Erythroblast (primary cell): ENCODE data around the gene DIP2C.
"Not testable (repeated sequence)": the region's sequence is repeated elsewhere in the genome, so short reads cannot be mapped to it uniquely, and the experiment has no call there.

Experiments
- DNase-seq, 2 experiments: peaks; one replicate each; lab custom pipeline; 2025; lab: John Stamatoyannopoulos, UW
- GATA1 ChIP-seq: IDR thresholded peaks from 2 replicates; pipeline ENCODE4 v1.6.1; 2011; ENCODE audit warnings: low read depth, mild to moderate bottlenecking, control low read depth, low read length, moderate library complexity
- POLR2A ChIP-seq: IDR thresholded peaks from 2 replicates; pipeline ENCODE4 v1.6.1; 2011; ENCODE audit warnings: mild to moderate bottlenecking, low read length

DIP2C gene

DNA sequence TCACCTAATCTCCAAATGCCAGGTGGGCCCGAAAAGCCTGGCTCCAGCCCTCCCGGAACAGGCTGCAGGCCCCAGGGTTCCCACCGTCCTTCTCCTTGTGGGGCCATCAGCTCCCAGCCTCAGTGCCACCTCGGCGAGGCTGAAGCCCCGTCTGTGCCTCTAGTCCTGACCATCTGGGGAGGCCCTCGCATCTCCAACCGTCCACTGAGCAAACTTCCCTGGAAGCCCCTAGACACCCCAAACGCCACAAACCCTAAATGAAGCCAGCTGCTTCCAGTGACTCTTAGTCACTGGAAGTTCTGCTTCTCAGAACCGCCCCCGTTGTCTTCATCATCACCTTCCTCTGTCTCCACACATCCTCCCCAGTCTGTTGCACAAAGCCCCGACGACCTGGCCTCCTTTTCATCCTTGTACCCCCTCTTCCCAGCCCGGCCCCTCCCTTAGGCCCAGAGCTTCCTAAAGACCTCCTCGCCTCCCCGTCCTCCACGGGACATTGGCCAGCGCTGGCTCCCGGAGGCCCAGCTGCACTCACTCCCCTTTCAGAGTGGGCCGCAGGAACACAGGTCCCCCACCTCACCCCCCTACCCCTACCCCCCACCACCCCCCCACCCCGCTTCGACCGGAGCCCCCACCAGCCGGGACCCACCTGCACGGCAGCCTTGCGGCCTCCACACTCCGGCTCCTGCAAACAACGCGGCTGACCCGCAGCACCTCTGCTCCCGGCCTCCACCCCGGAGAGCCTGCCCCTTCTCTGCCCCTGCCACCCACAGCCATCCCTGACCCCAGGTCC lies 1.1 kb upstream of the DIP2C start:
- TF ChIP-seq POLR2A (no peak), GATA1 (no peak)
- no peak for DNase-seq

DNA sequence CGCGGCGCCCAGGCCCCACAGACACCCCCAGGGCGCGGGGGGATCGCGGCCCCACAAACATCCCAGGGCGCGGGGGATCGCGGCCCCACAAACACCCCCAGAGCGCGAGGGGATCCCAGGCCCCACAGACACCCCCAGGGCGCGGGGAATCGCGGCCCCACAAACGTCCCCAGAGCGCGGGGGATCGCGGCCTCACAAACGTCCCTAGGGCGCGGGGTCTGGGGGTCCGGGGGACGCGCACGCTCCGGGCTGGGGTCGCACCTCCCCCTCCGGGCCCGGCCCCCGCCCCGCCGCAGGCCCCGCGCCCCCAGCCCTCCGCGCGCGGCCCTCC lies 382 bp downstream of the DIP2C start:
- TF ChIP-seq GATA1: no peak
- TF ChIP-seq POLR2A: no peak
- DNase-seq: no peak

DNA sequence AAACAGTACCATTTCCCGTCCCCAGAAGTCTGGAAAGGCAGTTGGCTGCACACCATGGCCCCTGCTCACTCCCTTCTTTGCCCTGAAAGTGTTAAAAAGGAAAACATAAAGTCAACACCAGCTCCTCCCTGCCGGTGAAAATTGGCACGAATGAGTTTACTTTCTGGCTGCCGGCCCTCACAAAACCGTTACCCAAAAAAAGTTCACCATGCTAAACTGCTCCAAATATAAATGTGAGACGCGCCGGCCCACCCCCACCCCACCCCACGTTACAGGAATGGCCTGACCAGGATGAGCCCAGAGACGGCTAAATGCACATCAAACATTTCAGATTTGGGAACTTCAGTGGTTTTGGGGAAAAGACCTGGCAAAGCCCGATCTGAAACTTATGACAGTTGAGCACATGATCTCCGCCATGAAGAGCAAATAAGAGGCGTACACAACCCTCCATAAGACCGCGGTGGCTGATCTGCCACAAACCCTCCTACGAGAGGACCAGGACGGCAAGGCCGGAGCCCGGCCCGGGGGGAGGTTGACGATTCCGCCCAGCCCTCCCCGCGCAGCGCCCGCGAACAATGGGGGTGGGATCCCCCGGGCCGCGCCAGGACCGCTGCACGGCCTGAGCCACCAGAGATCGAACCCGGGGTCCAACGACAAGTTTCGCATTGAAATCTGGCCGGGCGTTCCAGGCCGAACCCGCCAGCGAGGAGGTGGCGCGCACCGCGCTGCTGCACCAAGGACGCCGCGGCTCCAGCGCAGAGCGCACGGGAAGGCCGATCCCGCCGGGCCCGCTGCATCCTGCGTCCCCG lies 952 bp downstream of the DIP2C start:
- TF ChIP-seq POLR2A (no peak), GATA1 (no peak)
- peak in 1 of 2 experiments; percentile 15 for DNase-seq

DNA sequence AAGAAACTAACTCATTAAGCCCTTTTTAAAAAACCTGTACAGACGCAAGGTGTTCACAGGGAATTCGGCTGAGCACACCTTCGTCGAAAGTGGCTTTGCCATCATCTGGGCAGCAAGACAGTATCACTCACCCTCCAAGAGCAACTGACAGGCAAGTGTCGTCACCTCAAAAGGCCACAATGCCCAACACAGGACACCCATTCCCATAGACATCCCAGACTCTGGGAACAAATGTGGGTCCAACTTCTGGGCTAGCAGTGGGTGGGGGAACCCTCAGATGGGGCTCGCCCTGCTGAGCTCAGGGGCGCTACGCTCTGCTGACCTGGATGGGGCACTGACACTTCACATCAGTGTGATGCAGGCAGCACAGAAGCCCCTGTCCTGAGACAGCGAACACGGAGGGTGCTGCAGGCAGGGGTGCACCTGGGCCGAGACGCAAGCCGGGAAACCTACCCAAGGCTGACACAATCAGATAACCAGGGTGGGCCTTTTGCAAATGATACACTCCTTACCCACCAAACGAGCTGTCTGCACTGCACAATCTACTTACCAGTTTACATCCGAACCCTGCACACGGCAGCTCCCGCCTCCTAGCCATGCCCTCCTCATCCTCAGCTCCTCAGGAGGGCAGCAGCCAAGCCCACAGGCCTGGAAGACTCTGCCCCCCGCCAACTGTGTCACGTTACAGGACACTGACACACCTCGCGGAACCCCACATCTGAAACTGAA lies 1.7 kb downstream of the DIP2C start:
- TF ChIP-seq POLR2A (no peak), GATA1 (no peak)
- no peak for DNase-seq

- TF ChIP-seq POLR2A: no peak
- no peak for TF ChIP-seq GATA1
- DNase-seq: no peak
Measured at GRCh38 chr10:686155-686931, 3.1 kb downstream of the DIP2C start.

GRCh38 chr10:685613-686012 lies 3.9 kb downstream of the DIP2C start:
- TF ChIP-seq GATA1: no peak
- no peak for TF ChIP-seq POLR2A
- no peak for DNase-seq

DNA sequence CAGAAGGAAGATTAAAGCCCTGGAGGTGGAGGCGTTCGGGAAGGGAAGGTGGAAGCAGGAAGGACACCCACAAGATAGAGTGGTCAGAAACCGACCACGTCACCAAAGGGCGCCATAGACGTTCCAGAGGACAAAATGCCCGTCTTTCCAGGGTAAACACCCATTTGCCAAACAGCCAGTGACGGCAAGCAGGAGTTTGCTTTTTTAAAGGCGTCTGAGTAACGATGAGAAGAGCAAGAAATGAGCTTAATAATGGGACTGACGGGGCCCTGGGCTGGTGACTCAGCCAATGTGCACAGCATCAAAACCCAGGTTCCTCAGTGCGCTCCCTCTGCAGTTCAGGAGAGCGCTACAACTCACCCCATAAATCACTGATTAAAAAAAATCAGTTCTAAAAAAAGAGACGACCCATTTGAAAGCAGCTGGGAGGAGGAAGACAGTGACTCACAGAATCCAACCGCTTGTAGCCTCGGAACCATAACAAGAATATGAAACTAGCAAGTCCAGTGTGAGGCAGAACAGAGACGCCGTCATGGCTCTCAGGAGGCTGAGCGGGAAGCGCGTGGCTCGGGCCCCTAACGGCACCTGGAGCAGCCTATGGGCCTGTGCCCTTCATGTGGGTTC lies 5.9 kb downstream of the DIP2C start:
- TF ChIP-seq GATA1 (no peak), POLR2A (no peak)
- DNase-seq: no peak

DNA sequence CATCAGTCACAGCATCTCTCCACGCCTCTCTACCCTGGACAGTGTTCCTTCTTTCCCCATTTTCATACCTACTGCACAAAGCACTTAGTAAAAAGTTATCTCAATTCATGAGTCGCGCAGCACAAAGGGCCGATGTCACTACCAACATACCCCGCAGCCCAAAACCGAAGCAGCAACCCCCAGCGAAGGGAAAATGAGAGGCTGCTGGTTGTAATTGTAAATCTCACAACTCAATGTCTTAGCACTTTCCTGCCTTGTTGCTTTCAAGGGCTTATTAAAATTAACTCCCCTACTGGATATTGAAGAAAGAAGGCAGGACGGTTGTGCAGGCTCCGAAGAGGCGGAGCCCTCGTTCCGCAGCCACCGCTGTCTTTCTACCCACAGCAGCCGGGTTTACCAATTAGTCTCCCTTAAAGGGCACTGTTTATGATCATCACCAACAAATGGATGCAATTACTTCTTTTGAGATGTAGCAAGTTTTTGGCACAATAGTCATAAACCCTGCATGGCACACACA lies 6.5 kb downstream of the DIP2C start:
- TF ChIP-seq GATA1: no peak
- TF ChIP-seq POLR2A: no peak
- no peak for DNase-seq

GRCh38 chr10:681670-682318 lies 7.7 kb downstream of the DIP2C start:
- TF ChIP-seq GATA1 (no peak), POLR2A (no peak)
- DNase-seq: no peak

GRCh38 chr10:680745-681144 lies 8.7 kb downstream of the DIP2C start:
- no peak for DNase-seq
- no peak for TF ChIP-seq GATA1
- TF ChIP-seq POLR2A: no peak

DNA sequence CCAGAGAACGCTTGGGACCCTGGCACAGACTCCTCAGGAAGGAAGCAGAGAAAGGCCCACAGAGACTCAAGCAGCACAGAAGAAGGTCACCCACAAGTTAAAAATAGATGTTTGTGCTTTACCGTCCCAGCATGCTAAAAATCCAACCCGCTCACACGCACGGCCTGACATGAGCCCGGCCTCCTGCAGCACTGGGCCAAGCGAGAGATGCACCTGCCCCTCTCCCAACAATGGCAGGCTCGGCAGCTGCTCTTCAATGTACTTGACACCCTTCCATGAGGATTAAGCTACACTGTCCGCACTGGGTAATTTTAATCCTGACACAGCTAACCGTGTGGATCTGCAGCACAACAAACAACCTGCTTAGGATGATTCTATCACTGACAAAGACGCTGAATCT lies 9.3 kb downstream of the DIP2C start:
- DNase-seq: no peak
- TF ChIP-seq POLR2A (no peak), GATA1 (no peak)

GRCh38 chr10:679556-679955 lies 9.9 kb downstream of the DIP2C start:
- DNase-seq: no peak
- TF ChIP-seq GATA1 (no peak), POLR2A (no peak)

DNA sequence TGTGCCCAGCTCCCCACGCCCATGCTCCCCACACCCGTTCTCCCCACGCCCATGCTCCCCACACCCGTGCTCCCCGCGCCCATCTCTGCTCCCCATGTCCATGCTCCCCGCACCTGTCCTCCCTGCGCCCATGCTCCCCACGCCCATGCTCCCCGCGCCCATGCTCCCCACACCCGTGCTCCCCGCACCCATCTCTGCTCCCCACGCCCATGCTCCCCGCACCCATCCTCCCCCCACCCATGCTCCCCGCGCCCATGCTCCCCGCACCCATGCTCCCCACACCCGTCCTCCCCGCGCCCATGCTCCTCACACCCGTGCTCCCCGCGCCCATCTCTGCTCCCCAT lies 10.8 kb downstream of the DIP2C start:
- DNase-seq: not testable (repeated sequence)
